Spleen (tissue), 11 donors: Measurements from ENCODE around the gene GRID2. TPM values are rescaled to one million over a fixed set of nuclear protein-coding genes. Genes with fewer than 3 reads are reported as not detected.

Experiments used
- DNase-seq: peaks from one replicate; pipeline ENCODE4 v3.0.0-alpha.2; 2020
- H3K27ac ChIP-seq, 8 donors: fragments of 200-600 bp; sonication (generic) in 7 of 8; 1 replicate in 4 of 8; 2 replicates in 4 of 8; pipeline versions ENCODE4 v1.5.0 to v1.8.0; 2016 to 2021; ENCODE audit warnings: inconsistent platforms in 4 of 8, mild to moderate bottlenecking in 4 of 8, moderate library complexity in 1 of 8
- H3K27me3 ChIP-seq, 7 donors: fragments of 200-600 bp; sonication (generic) in 6 of 7; replicated peaks in 1 of 7; 1 replicate in 4 of 7; 2 replicates in 3 of 7; pipeline versions ENCODE4 v1.5.0 to v1.8.0; 2016 to 2021; ENCODE audit warnings: inconsistent platforms in 3 of 7, mild to moderate bottlenecking in 1 of 7
- H3K36me3 ChIP-seq, 6 donors: fragments of 200-600 bp; sonication (generic) in 5 of 6; 1 replicate in 4 of 6; 2 replicates in 2 of 6; pipeline versions ENCODE4 v1.5.0 to v1.8.0; 2016 to 2021; ENCODE audit warnings: inconsistent platforms in 2 of 6
- H3K4me1 ChIP-seq, 6 donors: fragments of 200-600 bp; sonication (generic) in 5 of 6; 1 replicate in 3 of 6; 2 replicates in 3 of 6; pipeline versions ENCODE4 v1.5.0 to v1.8.0; 2016 to 2021; ENCODE audit warnings: inconsistent platforms in 3 of 6
- H3K4me3 ChIP-seq, 8 donors: fragments of 200-600 bp; sonication (generic) in 7 of 8; 1 replicate in 4 of 8; 2 replicates in 4 of 8; pipeline versions ENCODE4 v1.5.0 to v1.8.0; 2016 to 2021; ENCODE audit warnings: inconsistent platforms in 4 of 8, mild to moderate bottlenecking in 4 of 8, moderate library complexity in 2 of 8
- H3K9me3 ChIP-seq, 8 donors: fragments of 200-600 bp; sonication (generic) in 7 of 8; 1 replicate in 4 of 8; 2 replicates in 4 of 8; pipeline versions ENCODE4 v1.5.0 to v1.8.0; 2016 to 2021; ENCODE audit warnings: inconsistent platforms in 4 of 8
- POLR2A ChIP-seq, 3 donors: fragments of 450-650 bp; IDR thresholded peaks; one replicate each; pipeline ENCODE4 v1.5.1; 2017; ENCODE audit warnings: antibody characterized with exemption in 3 of 3, mild to moderate bottlenecking in 1 of 3
- POLR2AphosphoS5 ChIP-seq, 3 donors: sonication (generic); formaldehyde crosslinking; IDR thresholded peaks; one replicate each; pipeline ENCODE4 v1.5.1; 2017; ENCODE audit warnings: antibody characterized with exemption in 3 of 3
- WGBS, 5 donors: extraction: QIAGEN DNeasy Blood & Tissue Kit in 3 of 5; methylation state at CpG; one replicate each; pipeline versions ENCODE4 v1.1.5 to v1.1.7; 2013 to 2018; 5-methylcytosine and 5-hydroxymethylcytosine counted together
- intact Hi-C: fragments of 100-400 bp; cut with DNase I; formaldehyde crosslinking; loops from one replicate; pipeline ENCODE4 v1.15.0; 2023; ENCODE audit warnings: low total_unique reads
- polyA plus RNA-seq, 3 donors: library from polyadenylated mRNA; stranded (reverse); fragments of 200-250 nt; gene quantifications; one replicate each; pipeline ENCODE4 v1.2.1, GENCODE V29; 2013
- total RNA-seq, 7 donors: library from RNA; depleted of rRNA in 3 of 7; stranded (reverse); fragments of >200 nt in 3 of 7; fragmentation: NEBNext Ultra II Directional in 4 of 7; extraction: Animal tissue kit (Norgen Biotek cat#: 25700) in 4 of 7; gene quantifications; one replicate each; pipeline versions ENCODE4 v1.1.0 to v1.2.1, GENCODE V29; 2016 to 2021
- TF ChIP-seq, protein P1 (sequence below), 11 experiments: fragments of 200-600 bp in 7 of 11; fragments of 450-650 bp in 4 of 11; sonication (generic) in 4 of 11; IDR thresholded peaks in 8 of 11; conservative IDR thresholded peaks in 3 of 11; 1 replicate in 7 of 11; 2 replicates in 4 of 11; pipeline versions ENCODE4 v1.4.0 to v1.8.0; 2016 to 2021; ENCODE audit warnings: antibody characterized with exemption in 11 of 11, inconsistent platforms in 4 of 11, mild to moderate bottlenecking in 1 of 11
- donor health status: healthy with polysubstance abuse.
- donor health status: DM: no; HTN: no; CAD: no; lungs with moderate emphysema.
- donor health status: DM: no; HTN: no; CAD: no.
- donor health status: Bipolar disorder and iron deficiency.
- donor health status: healthy.
- donor health status: DM: no; HTN: no; CAD: no.
- donor health status: DM: yes; HTN: yes; CAD: no.

Gene GRID2
- total and polyA plus RNA-seq, 10 donors: 0.03 to 0.92 (median 0.22) TPM; not detected in 4

- intact Hi-C loops: no loop called here
- TF ChIP-seq POLR2AphosphoS5 (IDR thresholded peaks at IDR 0.05) (no peak), POLR2A (IDR thresholded peaks at IDR 0.05) (no peak)
- TF ChIP-seq, protein P1, sequence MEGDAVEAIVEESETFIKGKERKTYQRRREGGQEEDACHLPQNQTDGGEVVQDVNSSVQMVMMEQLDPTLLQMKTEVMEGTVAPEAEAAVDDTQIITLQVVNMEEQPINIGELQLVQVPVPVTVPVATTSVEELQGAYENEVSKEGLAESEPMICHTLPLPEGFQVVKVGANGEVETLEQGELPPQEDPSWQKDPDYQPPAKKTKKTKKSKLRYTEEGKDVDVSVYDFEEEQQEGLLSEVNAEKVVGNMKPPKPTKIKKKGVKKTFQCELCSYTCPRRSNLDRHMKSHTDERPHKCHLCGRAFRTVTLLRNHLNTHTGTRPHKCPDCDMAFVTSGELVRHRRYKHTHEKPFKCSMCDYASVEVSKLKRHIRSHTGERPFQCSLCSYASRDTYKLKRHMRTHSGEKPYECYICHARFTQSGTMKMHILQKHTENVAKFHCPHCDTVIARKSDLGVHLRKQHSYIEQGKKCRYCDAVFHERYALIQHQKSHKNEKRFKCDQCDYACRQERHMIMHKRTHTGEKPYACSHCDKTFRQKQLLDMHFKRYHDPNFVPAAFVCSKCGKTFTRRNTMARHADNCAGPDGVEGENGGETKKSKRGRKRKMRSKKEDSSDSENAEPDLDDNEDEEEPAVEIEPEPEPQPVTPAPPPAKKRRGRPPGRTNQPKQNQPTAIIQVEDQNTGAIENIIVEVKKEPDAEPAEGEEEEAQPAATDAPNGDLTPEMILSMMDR (IDR thresholded peaks at IDR 0.05 in 8 of 11, conservative IDR thresholded peaks at IDR 0.05 in 3 of 11): no peak
- Histone ChIP-seq H3K36me3 (no peaks in the 10 kb centered on the region), H3K4me1 (no peaks in the 10 kb centered on the region), H3K4me3 (no peak overlapping the region), H3K9me3 (peaks cover 0 to 40% (median 29%) of the 10 kb centered on the region in 8 donors), H3K27ac (no peak overlapping the region), H3K27me3 (no peaks in the 10 kb centered on the region)
- DNase-seq: no peak
- 36 to 55% (median 45%) methylated on average over 1 of the region's 1 CpG for WGBS, 5 donors
Measured at GRCh38 chr4:92257931-92258857, 45.6 kb upstream of the GRID2 start.

DNA sequence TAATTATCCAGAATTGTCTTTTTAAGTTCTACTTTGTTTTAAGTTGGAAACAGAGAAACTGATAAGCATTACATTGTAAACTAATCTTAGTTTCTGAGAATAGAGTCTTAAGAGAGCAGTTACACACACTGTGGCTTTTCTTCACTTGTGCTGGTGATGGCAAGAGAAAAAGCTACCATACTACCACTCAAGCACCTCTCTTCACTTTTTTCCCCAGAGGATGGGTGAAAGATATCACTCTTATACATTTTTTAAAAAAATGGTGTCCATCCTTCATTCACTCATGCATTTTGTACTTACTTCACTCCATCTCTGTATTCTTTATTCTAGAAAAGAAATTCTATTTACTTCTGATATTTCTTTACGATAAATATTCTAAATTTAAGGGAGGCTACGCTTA is 42.5 kb upstream of the GRID2 start:
- Histone ChIP-seq H3K4me1 (no peaks in the 10 kb centered on the region), H3K9me3 (peaks cover 0 to 10% (median 5%) of the 10 kb centered on the region in 8 donors), H3K36me3 (no peaks in the 10 kb centered on the region), H3K4me3 (no peak overlapping the region), H3K27me3 (no peaks in the 10 kb centered on the region), H3K27ac (no peak overlapping the region)
- 88 to 99% (median 96%) methylated on average over 2 of the region's 2 CpGs for WGBS, 5 donors
- DNase-seq: no peak
- TF ChIP-seq, protein P1 (IDR thresholded peaks at IDR 0.05 in 8 of 11, conservative IDR thresholded peaks at IDR 0.05 in 3 of 11): no peak
- TF ChIP-seq POLR2AphosphoS5 (IDR thresholded peaks at IDR 0.05): no peak
- intact Hi-C loops: no loop called here

GRCh38 chr4:92262371-92262770 is 41.4 kb upstream of the GRID2 start:
- no peaks in the 10 kb centered on the region for H3K27me3 ChIP-seq
- no peaks in the 10 kb centered on the region for H3K9me3 ChIP-seq
- no peak for DNase-seq
- H3K36me3 ChIP-seq: no peaks in the 10 kb centered on the region
- intact Hi-C loops: no loop called here
- H3K4me3 ChIP-seq: no peak overlapping the region
- TF ChIP-seq, protein P1 (IDR thresholded peaks at IDR 0.05 in 8 of 11, conservative IDR thresholded peaks at IDR 0.05 in 3 of 11): no peak
- TF ChIP-seq POLR2AphosphoS5 (IDR thresholded peaks at IDR 0.05): no peak
- TF ChIP-seq POLR2A (IDR thresholded peaks at IDR 0.05): no peak
- no peaks in the 10 kb centered on the region for H3K4me1 ChIP-seq
- WGBS, 5 donors: 60 to 83% (median 74%) methylated on average over 2 of the region's 2 CpGs
- H3K27ac ChIP-seq: no peak overlapping the region

- TF ChIP-seq POLR2A (IDR thresholded peaks at IDR 0.05): no peak
- no peak for TF ChIP-seq POLR2AphosphoS5 (IDR thresholded peaks at IDR 0.05)
- TF ChIP-seq, protein P1 (IDR thresholded peaks at IDR 0.05 in 8 of 11, conservative IDR thresholded peaks at IDR 0.05 in 3 of 11): no peak
- Histone ChIP-seq H3K27ac (no peak overlapping the region), H3K9me3 (no peaks in the 10 kb centered on the region), H3K4me1 (no peaks in the 10 kb centered on the region), H3K27me3 (no peaks in the 10 kb centered on the region), H3K4me3 (no peak overlapping the region), H3K36me3 (no peaks in the 10 kb centered on the region)
- intact Hi-C loops: no loop called here
- DNase-seq: no peak
- WGBS, 5 donors: 85 to 94% (median 90%) methylated on average over 2 of the region's 2 CpGs
Measured at GRCh38 chr4:92263010-92263409, 40.8 kb upstream of the GRID2 start.
